K562 (cell line): Measurements from ENCODE around the gene PLEKHG5. TPM values are rescaled to one million over a fixed set of nuclear protein-coding genes. Genes with fewer than 3 reads are reported as not detected.

Experiments used
- ATAC-seq: fragments of 200-7000 bp; cut with Tn5 transposase; 3 replicates; pipeline ENCODE4 v1.9.1; 2020; ENCODE audit warnings: moderate library complexity
- BruUV-seq: library from RNA; stranded (reverse); fragments of 400-500 nt; replicated peaks from 2 replicates; lab custom pipeline; 2021; lab: Mats Ljungman, UMichigan
- CTCF ChIA-PET: fragments of 300-600 bp; formaldehyde crosslinking; extraction: SDS; loops from one replicate; lab custom pipeline; 2021; ENCODE audit warnings: low intra/inter-chr PET ratio; lab: Yijun Ruan, JAX
- POLR2A ChIA-PET: fragments of 300-600, 350-650 bp; sonication (Branson Sonifier 250); formaldehyde crosslinking; extraction: SDS; loops from one replicate; lab custom pipeline; 2021; ENCODE audit warnings: antibody characterized with exemption, inconsistent platforms; lab: Yijun Ruan, JAX
- DNase-seq, 4 experiments: peaks; one replicate each; pipeline versions ENCODE4 v3.0.0 to v3.0.0-alpha.2; 2011 to 2018; ENCODE audit warnings: low spot score in 3 of 4, mixed read lengths in 3 of 4; ENCODE audit errors: extremely low read depth in 1 of 4
- FAIRE-seq: peaks from 2 replicates; lab custom pipeline; 2011; peaks lifted over from hg19 to GRCh38; lab: Jason Lieb, UNC
- H2AFZ ChIP-seq: 2 replicates; pipeline ENCODE4 v1.6.0; 2011; ENCODE audit warnings: low read depth, low read length, control low read depth, inconsistent platforms
- H3K27ac ChIP-seq: fragments of 200-600 bp; 3 replicates; pipeline ENCODE4 v1.8.0; 2011; ENCODE audit warnings: low read depth, mild to moderate bottlenecking, control low read depth, inconsistent platforms, low read length, moderate library complexity, mixed read lengths; ENCODE audit errors: extremely low read depth
- H3K27me3 ChIP-seq, 2 experiments: fragments of 300-600 bp in 1 of 2; 2 replicates in 1 of 2; 3 replicates in 1 of 2; pipeline versions ENCODE4 v1.6.0 to v1.8.0; 2011; ENCODE audit warnings: inconsistent platforms in 2 of 2, low read length in 2 of 2, mild to moderate bottlenecking in 1 of 2, mixed read lengths in 1 of 2, moderate library complexity in 1 of 2; ENCODE audit not compliant: control insufficient read depth in 2 of 2, insufficient read depth in 2 of 2
- H3K36me3 ChIP-seq: fragments of 300-600 bp; 3 replicates; pipeline ENCODE4 v1.8.0; 2011; ENCODE audit warnings: mild to moderate bottlenecking, low read length, inconsistent platforms; ENCODE audit not compliant: control insufficient read depth, insufficient read depth
- H3K4me1 ChIP-seq, 2 experiments: fragments of 200-600 bp in 1 of 2; replicated peaks in 1 of 2; 2 replicates in 1 of 2; 3 replicates in 1 of 2; pipeline versions ENCODE4 v1.5.1 to v1.8.0; 2011; ENCODE audit warnings: inconsistent platforms in 2 of 2, low read length in 2 of 2, mild to moderate bottlenecking in 1 of 2, mixed read lengths in 1 of 2, moderate library complexity in 1 of 2; ENCODE audit not compliant: control insufficient read depth in 2 of 2, insufficient read depth in 2 of 2
- H3K4me2 ChIP-seq: 2 replicates; pipeline ENCODE4 v1.6.1; 2011; ENCODE audit warnings: low read length, control low read depth, inconsistent platforms, mixed read lengths; ENCODE audit not compliant: insufficient read depth
- H3K4me3 ChIP-seq: fragments of 200-600 bp; sonication (generic), shearing (Covaris generic); 2 replicates; pipeline ENCODE4 v1.5.1; 2016; ENCODE audit warnings: control low read depth, inconsistent platforms
- H3K79me2 ChIP-seq: fragments of 200-600 bp; 3 replicates; pipeline ENCODE4 v1.8.0; 2011; ENCODE audit warnings: low read length, inconsistent platforms; ENCODE audit not compliant: control insufficient read depth, insufficient read depth
- H3K9ac ChIP-seq, 2 experiments: 2 replicates each; pipeline versions ENCODE4 v1.6.0 to v1.6.1; 2011; ENCODE audit warnings: low read depth in 2 of 2, low read length in 2 of 2, control low read depth in 1 of 2, inconsistent platforms in 1 of 2, mild to moderate bottlenecking in 1 of 2, mixed read lengths in 1 of 2; ENCODE audit not compliant: insufficient read depth in 1 of 2
- H3K9me1 ChIP-seq: one replicate; pipeline ENCODE4 v1.6.0; 2011; ENCODE audit warnings: inconsistent platforms, mild to moderate bottlenecking, low read length, moderate library complexity; ENCODE audit not compliant: control insufficient read depth, insufficient read depth
- H3K9me3 ChIP-seq: replicated peaks from 2 replicates; pipeline ENCODE4 v1.5.1; 2011; ENCODE audit warnings: low read depth, low read length, inconsistent platforms; ENCODE audit not compliant: control insufficient read depth, insufficient read depth
- H4K20me1 ChIP-seq: replicated peaks from 2 replicates; pipeline ENCODE4 v1.6.1; 2011; ENCODE audit warnings: low read length, inconsistent platforms, mixed read lengths; ENCODE audit not compliant: control insufficient read depth, insufficient read depth
- ATF7 ChIP-seq: fragments of 450-650 bp; IDR thresholded peaks from 2 replicates; pipeline ENCODE4 v1.7.1; 2014; ENCODE audit warnings: mild to moderate bottlenecking, moderate library complexity
- CTBP1 ChIP-seq: fragments of 450-650 bp; IDR thresholded peaks from 2 replicates; pipeline ENCODE4 v1.6.1; 2016; ENCODE audit warnings: borderline replicate concordance
- MAZ ChIP-seq, 2 experiments: fragments of 450-650 bp in 1 of 2; sonication (generic) in 1 of 2; formaldehyde crosslinking; IDR thresholded peaks in 1 of 2; conservative IDR thresholded peaks in 1 of 2; 2 replicates each; pipeline versions ENCODE4 v1.4.0 to v1.5.0; 2020; ENCODE audit warnings: mild to moderate bottlenecking in 1 of 2, missing genetic modification reagents in 1 of 2
- MGA ChIP-seq: fragments of 450-650 bp; IDR thresholded peaks from 2 replicates; pipeline ENCODE4 v1.6.1; 2016; ENCODE audit warnings: mild to moderate bottlenecking, moderate library complexity
- RB1 ChIP-seq: fragments of 450-650 bp; IDR thresholded peaks from 2 replicates; pipeline ENCODE4 v1.6.1; 2017; ENCODE audit warnings: low read depth, mild to moderate bottlenecking
- RHOXF2B ChIP-seq: fragments of 250-450 bp; sonication (Bioruptor Pico); conservative IDR thresholded peaks from 2 replicates; pipeline ENCODE4 v1.5.1; 2021
- STAG1 ChIP-seq: sonication (generic); formaldehyde crosslinking; IDR thresholded peaks from 2 replicates; pipeline ENCODE4 v1.5.0; 2020; ENCODE audit warnings: missing genetic modification reagents, borderline replicate concordance
- ZEB2 ChIP-seq: fragments of 450-650 bp; IDR thresholded peaks from 2 replicates; pipeline ENCODE4 v1.6.1; 2016
- ZNF445 ChIP-seq: fragments of 250-450 bp; sonication (Bioruptor Pico); IDR thresholded peaks from 2 replicates; pipeline ENCODE4 v1.4.0; 2020; ENCODE audit warnings: low read depth, mild to moderate bottlenecking, moderate library complexity
- WGBS: fragments of 100-300 bp; shearing (Covaris generic); methylation state at CpG from one replicate; pipeline ENCODE4 v1.1.6; 2016; ENCODE audit warnings: low coverage, mixed read lengths; ENCODE audit not compliant: insufficient coverage; ENCODE audit errors: missing lambda C conversion rate; 5-methylcytosine and 5-hydroxymethylcytosine counted together
- in situ Hi-C: fragments of 300-500 bp; cut with MboI; formaldehyde crosslinking; loops from 4 replicates; pipeline ENCODE4 v1.15.0; 2018; ENCODE audit warnings: inconsistent platforms, mixed read lengths
- intact Hi-C: fragments of 100-400 bp; cut with micrococcal nuclease; formaldehyde crosslinking; loops from 2 replicates; pipeline ENCODE4 v1.14.2; 2022
- polyA plus RNA-seq, 8 experiments: library from polyadenylated mRNA; depleted of rRNA in 4 of 8; stranded (reverse) in 5 of 8; unstranded in 3 of 8; fragments of >200 nt; fragmentation: Nextera tagmentation in 2 of 8; fragmentation: Illumina TruSeq in 1 of 8; extraction: Ambion mirVana in 2 of 8; extraction: Trizol in 1 of 8; gene quantifications; 2 replicates each; pipeline versions ENCODE4 v1.2.1 to v1.2.3, GENCODE V29; 2011 to 2014; ENCODE audit warnings: inconsistent platforms in 1 of 8, missing spikeins in 1 of 8
- total RNA-seq, 7 experiments: library from RNA; depleted of rRNA in 6 of 7; stranded (reverse); fragments of >200 nt in 6 of 7; fragmentation: Illumina TruSeq in 2 of 7; extraction: Trizol in 2 of 7; gene quantifications; 2 replicates each; pipeline versions ENCODE4 v1.2.1 to v1.2.3, GENCODE V29; 2011 to 2021; ENCODE audit warnings: low replicate concordance in 1 of 7

PLEKHG5 gene
- total and polyA plus RNA-seq, 9 of the 15 experiments (the other 6 are each of a cell fraction or from before 2014, with no cell fraction given): 0.04 to 0.29 (median 0.09) TPM; not detected in 3

GRCh38 chr1:6475381-6476133 lies 15.9 kb downstream of the PLEKHG5 start:
- 3% methylated on average over 33 of the region's 33 CpGs for WGBS
- no peaks in the 10 kb centered on the region for H3K79me2 ChIP-seq
- no peaks in the 10 kb centered on the region for H3K36me3 ChIP-seq
- in situ Hi-C loops (loop anchor here (25.0 kb wide), 1 partner anchor 737 kb away; no protein-coding TSS in a partner anchor), intact Hi-C loops (loop anchor here (1.0 kb wide), 1 partner anchor 127 kb away; no protein-coding TSS in a partner anchor)
- DNase-seq: peak; percentile 82 to 96 (median 94)
- peak; percentile 84 for FAIRE-seq
- no peaks in the 10 kb centered on the region for H3K9me1 ChIP-seq
- no peak overlapping the region for H3K27ac ChIP-seq
- peaks cover 34 to 75% of the 10 kb centered on the region in 2 experiments for H3K27me3 ChIP-seq
- ChIA-PET POLR2A (no interaction called here), CTCF (interaction anchor here (0.5 to 1.3 kb wide), 2 partner anchors 17 to 128 kb away, joined by 3 to 6 read pairs; no protein-coding TSS in a partner anchor)
- peak overlapping the region; percentile 35 for H2AFZ ChIP-seq
- peaks cover 10 to 51% of the 10 kb centered on the region in 2 experiments; a peak in 4 of 5 replicates for H3K4me1 ChIP-seq
- ATAC-seq: peak; percentile 80
- no TSS peak for BruUV-seq
- no peak overlapping the region for H3K4me3 ChIP-seq
- H3K9ac ChIP-seq: peak overlapping the region in 1 of 2 experiments; percentile 85; a peak in 2 of 4 replicates
- no peaks in the 10 kb centered on the region for H3K9me3 ChIP-seq
- H3K4me2 ChIP-seq: no peak overlapping the region; the same call in 1 of the 2 replicates
- H4K20me1 ChIP-seq: peaks cover 34% of the 10 kb centered on the region
- TF ChIP-seq MAZ (CRISPR knock-in tag; conservative IDR thresholded peaks at IDR 0.05 in 1 of 2, IDR thresholded peaks at IDR 0.05 in 1 of 2) (peak in 1 of 2 experiments; percentile 56; a peak in 1 of 4 replicates), ATF7 (0 out of 2 replicates have a peak, but pooled peaks have one; percentile 10), RHOXF2B (no peak), CTBP1 (peak; percentile 63; the same call in 1 of the 2 replicates), ZEB2 (peak; percentile 44; the same call in 1 of the 2 replicates), MGA (no peak), STAG1 (CRISPR knock-in tag) (0 out of 2 replicates have a peak, but pooled peaks have one; percentile 33), ZNF445 (CRISPR knock-in tag) (no peak), RB1 (peak; percentile 73; the same call in 1 of the 2 replicates)
